NCI-H1092 treated with DMSO at 0.1 percent for 48 hours (cell line): ENCODE measurements around the gene IER3IP1.
A peak's percentile ranks its signal among the peaks of the same experiment; 100 is the strongest.
"Not testable (repeated sequence)": the region's sequence is repeated elsewhere in the genome, so short reads cannot be mapped to it uniquely, and the experiment has no call there.

ENCODE experiments used
- DNase-seq: peaks from one replicate; lab custom pipeline; 2025; lab: John Stamatoyannopoulos, UW

The IER3IP1 gene

DNA sequence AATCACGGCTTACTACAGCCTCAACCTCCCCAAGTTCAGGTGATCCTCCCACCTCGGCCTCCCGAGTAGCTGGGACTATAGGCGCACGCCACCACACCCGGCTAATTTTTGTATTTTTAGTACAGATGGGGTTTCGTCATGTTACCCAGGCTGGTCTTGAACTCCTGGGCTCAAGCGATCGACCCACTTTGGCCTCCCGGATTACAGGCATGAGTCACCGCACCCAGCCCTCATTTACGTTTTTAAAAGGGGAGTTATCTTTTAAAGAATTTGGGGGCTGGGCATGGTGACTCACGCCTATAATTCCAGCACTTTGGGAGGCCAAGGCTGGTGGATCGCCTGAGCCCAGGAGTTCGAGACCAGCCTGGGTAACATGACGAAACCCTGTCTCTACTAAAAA is 17.8 kb downstream of the IER3IP1 start:
- not testable (repeated sequence) for DNase-seq

DNA sequence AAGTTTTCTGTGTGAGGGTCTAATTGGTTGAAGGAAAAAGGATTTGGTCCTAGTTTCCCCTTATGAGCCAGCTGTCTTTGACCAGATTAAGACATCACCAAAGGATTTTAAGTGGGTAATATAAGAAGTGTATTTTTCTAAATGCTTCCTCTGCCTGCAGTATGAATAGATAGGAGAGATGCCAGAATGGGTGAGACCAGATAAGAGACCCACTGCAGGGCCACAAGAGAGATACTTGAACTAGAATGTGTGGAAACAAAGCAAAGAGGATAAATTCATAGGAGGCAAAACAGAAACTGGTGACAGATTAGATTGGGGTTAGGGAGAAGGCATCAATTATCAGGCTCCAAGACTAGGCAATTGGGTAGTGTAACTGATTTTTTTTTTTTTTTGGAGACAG is 24.7 kb downstream of the IER3IP1 start:
- DNase-seq: no peak

DNA sequence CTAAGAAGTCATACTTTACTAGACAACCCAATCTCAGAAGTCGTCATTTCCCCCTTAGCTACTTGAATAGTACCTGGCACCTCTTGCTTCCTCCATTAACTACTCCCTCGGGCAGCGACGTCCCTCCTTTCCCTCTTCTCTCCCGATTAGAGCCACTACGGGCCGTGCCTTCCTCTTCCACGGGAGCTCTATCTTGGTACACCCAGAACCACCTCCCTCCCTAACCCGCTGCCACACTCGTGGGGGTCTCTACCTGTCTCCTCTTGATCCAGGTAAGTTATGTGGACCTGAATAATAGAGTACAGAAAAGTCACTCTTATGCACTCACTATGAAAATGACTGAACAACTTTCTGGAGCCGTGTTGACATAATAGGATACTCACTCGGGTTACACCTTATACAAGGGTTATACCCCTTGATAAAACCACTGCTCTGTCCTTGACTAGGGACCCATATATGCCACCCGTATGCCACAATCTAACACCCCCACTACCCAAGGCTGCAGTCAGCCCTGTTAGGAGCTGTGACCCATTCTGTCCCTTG is 25.3 kb downstream of the IER3IP1 start:
- DNase-seq: no peak

DNA sequence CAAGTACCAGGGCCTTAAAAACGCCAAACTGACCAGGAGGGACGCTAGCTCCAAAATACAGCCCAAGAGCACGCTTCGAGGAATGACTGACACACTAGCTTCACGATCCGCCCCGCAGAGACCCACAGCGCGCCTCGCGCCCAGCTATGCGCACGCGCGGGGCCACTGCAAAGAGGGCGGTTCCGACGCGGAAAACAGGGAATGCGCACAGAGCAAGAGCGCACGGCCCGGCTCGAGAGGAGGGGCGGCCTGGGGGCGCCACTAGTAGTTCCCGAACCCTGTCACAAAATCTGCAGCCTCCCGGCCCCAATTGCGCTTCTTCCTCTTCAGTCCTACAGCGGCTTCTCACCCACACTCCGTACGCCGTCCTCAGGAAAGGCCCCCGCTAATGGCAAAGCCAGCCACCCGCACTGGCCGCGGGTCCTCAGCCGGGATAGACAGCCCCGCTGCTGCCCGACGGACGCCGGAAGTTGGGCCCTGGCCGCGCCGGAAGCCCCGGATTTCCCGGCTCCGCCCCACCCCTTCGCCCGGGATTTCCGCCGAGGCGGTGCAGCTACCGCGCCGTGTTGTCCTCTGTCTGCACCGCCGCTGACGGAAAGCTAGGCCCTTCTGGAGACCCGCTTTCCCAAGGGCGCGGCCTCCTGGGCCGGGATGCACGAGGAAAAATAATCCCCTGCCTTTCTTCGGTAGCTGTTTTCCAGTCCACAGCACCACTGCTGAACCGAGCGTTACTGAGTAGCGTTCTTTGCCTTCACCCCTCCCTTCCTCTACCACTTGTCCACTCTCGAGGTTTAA is 25.9 kb downstream of the IER3IP1 start, which contains the start of gene HDHD2:
TSS of gene HDHD2 (minus strand) at position 472 of the 795 bp plus-strand sequence. CDS start 14,061 bp downstream, outside the sequence.
- DNase-seq: peak; percentile 91

DNA sequence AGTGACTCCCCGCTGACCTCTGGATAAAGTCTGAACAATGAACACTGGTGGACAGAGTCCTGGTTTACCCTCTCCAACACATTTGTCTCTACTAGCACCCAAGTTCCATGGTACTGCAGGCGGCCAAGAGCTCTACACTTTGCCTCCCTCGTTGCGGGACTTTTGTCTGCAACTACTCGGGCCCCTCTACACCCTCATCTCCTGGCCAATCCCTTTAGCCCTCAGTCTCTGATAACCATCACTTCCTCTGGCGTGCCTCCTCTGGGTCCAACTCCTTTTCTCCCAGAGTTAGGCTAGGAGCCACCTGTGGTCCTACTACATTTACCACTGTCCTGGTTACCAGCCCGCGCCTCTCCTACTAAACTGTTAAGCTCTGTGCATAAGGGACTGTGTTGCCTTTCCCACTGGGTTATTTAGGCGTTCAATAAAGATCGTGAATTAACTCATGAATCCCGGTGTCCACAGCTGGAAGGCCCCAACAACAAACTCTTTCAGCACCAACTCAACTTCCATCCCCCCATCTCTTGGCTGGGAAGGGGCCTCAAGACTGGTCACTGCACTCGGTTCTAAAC is 26.6 kb downstream of the IER3IP1 start:
- no peak for DNase-seq

DNA sequence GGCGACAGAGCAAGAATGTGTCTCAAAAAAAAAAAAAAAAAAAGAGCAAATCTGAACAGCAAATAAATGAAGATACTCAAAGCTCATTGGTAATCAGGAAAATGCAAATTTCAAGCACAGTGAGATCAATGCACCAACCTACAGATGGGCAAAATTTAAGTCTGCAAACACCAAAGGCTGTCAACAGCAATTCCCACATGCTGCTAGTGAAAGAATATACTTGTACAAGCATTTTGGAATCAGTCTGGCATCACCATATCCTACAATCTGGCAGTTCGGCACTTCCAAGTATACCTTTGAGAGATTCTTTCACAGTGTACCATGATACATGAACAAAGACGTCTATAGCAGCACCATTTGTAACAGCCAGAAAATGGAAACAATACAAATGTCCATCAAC is 30.0 kb downstream of the IER3IP1 start:
- DNase-seq: no peak

DNA sequence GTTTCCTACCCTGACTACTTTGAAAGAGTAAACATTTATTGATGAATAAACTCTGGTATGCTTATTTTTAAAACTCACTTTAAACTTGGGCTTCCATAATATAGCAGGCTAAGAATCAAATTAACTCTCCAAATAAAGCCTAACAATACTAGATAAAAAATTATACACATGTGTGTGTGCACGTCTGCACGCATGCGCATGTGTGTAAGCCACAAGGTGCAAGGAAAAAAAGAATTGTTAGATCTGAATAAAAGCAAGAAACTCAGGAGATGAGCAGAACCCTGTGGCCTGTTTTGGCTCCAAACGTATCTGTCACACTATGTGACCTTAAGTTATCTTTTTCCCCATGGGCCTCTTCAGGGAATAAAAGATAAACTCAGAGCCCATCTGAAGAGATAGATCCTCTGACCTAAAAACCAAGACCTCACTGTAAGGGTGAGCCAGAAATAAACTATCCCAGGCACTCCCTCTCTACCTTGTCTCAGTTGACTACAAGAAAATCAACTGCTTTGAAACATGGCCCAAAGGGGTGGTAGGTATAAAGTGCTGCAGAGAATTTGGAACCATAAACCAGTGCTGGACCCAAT is 32.2 kb downstream of the IER3IP1 start:
- no peak for DNase-seq

DNA sequence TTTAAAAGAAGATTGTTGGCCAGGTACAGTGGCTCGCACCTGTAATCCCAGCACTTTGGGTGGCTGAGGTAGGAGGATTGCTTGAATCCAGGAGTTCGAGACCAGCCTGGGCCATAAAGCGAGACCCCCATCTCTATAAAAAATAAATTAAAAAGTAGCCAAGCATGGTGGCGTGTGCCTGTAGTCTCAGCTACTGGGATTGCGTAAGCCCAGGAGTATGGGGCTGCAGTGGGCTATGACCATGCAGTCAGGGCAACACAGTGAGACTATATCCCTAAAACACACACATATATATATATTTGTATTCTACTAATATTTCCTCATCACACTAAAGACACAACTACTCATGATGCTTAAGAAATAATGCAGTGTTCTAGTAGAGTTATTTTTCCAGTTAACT is 33.0 kb downstream of the IER3IP1 start:
- no peak for DNase-seq

DNA sequence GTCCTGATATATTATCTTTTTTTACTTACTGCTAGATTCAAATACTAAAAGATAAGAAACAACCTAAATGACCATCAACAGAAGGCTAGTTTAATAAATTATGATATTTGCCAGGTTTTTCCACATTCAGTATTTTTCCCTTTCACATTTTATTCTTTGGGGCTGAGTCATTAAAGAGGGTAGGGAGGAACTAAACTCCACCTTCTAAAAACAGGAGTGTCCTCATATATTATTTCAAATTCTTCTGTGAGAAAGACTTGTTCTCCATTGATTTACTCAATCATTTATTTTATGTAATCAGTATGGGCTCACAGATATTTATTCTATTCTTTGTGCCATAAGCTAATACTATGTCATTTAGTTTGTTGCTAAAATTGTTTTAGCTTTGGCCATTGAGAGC is 34.9 kb downstream of the IER3IP1 start:
- DNase-seq: no peak

DNA sequence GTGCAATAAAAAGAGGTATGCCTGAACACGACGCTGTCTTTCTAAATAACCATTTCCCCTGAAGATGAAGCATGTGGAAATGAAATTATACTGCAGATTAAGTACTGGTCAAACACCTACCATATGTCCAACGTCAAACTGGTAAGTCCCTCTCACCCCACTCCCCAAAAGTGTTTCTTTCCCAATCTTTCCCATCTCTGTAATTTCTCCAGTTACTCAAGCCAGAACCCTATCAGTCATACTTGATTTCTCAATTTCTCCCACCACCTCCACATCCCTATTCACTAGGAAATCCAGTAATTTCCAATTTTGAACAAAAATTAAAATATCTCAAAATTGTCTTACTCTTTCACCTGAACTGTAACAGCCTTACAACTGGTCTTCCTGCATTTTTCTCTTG is 55.0 kb downstream of the IER3IP1 start:
- no peak for DNase-seq

DNA sequence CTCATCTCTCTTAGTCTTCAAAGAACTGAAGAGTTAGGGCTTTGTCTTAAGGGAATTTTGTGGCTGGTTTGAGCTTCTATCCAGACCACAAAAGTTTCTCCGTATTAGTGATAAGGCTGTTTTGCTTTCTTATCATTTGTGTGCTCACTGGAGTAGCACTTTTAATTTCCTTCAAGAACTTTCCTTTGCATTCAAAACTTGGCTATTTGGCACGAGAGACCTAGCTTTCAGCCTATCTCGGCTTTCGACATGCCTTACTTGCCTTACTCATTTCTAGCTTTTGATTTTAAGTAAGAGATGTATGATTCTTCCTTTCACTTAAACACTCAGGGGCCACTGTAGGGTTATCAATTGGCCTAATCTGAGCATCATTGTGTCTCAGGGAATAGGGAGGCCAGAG is 55.7 kb downstream of the IER3IP1 start:
- no peak for DNase-seq

DNA sequence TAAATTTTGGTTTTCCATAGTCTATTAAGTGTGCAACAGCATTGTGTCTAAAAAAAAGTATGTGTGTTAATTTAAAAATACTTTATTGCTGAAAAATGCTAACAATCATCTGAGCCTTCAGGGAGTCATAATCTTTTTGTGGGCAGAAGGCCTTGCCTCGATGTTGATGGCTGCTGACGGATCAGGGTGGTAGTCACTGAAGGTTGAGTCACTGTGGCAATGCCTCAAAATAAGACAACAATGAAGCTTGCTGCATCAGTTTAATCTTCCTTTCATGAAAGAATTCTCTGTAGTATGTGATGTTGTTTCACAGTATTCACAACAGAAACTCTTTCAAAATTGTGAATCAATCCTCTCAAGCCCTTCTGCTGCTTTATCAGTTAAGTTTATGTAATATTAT is 57.2 kb downstream of the IER3IP1 start:
- DNase-seq: no peak

DNA sequence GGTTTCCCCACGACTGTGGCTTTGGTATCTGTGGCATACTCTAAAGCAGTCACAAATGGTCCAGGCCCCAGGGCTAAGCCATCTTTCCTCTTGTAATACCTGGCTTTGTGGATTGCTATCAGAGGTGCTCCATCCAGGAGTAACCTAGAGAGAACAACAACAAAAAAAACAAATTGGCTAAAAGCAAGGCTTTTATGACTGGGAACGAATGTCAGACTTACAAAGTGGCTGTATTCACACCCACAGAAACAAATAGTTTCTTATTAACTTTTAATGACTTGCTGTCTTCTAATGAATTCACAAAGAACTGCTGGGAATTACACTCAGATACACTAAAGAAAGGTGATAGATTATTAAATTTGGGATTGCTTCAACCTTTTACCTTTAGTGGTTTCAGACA is 61.0 kb downstream of the IER3IP1 start:
- no peak for DNase-seq

DNA sequence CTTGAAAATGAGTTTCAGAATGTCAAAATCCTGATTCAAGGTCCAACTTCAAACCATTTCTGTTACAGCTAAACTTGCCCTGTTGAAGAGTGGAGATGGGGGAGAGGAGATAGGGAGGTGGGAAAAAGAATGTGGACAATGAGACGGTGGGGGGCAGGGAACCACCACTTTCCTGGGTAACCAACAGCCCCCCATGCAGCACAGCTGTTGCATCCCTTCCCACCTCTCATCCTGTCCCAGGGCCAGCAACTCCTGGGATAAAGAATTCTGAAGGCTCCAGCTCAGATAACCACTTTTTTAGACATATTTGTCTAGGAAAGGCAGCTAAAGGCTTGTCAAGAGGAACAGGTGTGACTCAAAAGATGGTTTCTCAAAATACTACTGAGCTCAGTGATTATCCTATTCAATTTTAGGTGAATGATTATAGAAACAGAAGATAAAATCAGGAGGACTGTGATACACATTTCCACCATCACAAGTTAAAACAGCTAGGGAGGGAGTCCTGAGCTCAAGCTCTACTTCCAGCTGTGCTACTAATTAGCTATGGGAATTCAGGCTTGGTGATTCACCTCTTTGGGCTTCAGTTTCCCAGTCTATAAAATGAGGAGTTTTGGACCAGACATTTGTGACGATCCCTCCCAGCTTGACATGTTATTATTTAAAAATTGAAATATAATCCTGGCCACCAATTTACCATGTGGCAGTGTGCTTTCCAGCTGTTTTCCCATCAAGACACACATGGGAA is 62.2 kb downstream of the IER3IP1 start:
- no peak for DNase-seq

DNA sequence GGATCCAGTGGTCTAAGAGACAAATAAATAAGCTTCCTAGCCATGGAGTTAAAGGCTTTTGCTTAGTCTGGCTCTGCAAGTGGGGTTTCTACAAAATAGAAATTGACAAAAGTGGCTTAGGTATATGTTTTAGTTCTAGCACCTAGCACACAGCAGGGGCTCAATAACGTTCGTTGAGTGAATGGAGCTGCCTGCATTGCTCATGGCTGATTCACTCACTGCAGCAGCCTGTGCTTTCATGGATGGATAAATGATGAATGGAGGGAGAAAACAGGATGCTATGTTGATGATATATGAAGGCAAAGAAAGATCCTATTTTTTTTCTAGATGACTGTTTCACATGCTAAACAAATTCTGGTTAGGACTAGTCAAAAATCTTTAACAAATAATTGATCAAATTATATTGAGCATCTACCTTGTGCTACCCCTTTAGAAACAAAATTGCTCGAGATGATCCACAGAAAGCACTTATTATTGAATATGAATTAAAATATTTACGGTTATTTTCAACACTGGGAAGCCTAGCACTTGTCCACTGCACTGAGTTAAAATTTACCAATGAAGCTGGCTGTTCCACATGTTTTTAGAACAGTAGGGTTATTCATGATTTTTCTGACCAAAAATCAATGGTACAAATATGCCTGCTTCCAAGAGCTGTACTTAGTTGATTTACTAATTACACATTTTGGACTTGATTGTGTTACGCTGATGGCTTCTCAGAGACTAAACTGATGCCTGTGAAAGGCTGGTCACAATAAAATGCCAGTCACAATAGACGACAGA is 65.5 kb downstream of the IER3IP1 start:
- DNase-seq: no peak

DNA sequence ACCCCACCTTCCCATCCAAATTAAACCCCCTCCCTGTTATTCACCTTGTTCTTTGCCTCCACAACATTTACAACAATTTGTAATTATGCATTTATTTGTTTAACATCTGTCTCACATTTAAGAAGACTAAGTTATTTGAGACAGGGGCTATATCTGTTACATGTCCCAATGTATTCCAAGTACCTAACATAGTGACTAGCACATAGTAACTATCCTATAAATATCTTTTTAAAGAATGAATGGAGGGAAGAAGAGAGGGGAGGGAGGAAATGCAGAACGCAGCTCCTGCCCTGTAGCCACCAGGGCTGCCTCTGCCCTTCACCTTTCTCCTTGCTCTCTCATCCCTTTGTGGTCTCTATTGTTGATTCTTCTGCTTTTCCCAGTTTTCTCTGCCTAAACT is 66.4 kb downstream of the IER3IP1 start:
- DNase-seq: no peak

DNA sequence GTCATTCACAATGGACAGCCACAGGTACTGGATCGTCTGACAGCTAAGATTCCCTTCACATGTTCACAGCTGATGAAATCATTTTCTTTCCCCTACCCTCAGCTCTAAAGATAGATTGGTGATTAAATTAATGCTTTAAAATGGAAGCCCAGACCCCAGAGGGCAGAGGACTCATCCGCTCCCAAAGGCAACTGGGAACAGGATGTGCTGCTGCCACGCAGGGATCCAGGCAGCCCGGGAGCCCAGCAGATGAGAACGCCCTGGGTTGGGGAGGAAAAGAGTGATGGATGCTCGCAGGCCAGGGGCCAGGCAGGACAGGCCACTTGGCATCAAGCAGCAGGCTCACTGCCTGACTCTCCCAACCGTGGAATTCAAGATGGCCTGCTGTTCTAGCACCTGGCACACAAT is 67.2 kb downstream of the IER3IP1 start:
- DNase-seq: no peak

DNA sequence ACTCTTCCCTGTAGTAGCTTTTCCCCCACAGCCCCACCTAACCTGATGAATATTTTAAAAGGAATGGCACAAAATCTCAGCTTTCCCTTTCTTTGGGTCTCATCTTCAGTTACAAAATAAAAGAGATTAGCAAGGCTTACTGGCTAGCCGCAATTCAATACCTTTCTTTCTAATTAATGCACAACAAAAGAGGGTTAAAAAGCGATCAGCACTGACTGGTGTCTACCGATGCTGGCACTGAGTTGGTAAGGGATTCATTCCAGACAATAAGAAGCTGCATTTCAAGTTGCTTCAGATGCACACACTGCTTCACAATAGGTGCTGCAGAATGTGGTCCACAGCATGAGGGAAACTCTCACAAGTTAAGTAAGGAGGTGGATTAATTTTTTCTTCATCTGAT is 67.8 kb downstream of the IER3IP1 start:
- DNase-seq: no peak
